ENCODE measurements around the gene BANP. TPM values are rescaled to one million over a fixed set of nuclear protein-coding genes. Genes with fewer than 3 reads are reported as not detected.

BANP gene
- total RNA-seq, 4 donors from 2014 or later: 7.4 to 45.5 (median 20.3) TPM

GRCh38 chr16:87919681-87919994 is 31.6 kb upstream of the BANP start:
- no peaks in the 10 kb centered on the region for H3K4me1 ChIP-seq
- H3K27ac ChIP-seq: no peak overlapping the region
- TF ChIP-seq CTCF (IDR thresholded peaks at IDR 0.05) (no peak), POLR2A (IDR thresholded peaks at IDR 0.05) (no peak)
- intact Hi-C loops (cut with DNase I; ENCODE audit: low total_unique reads): no loop called here
- H3K36me3 ChIP-seq: no peaks in the 10 kb centered on the region
- H3K4me3 ChIP-seq: no peak overlapping the region
- no peaks in the 10 kb centered on the region for H3K27me3 ChIP-seq
- H3K9me3 ChIP-seq: no peaks in the 10 kb centered on the region
- no peak for DNase-seq

GRCh38 chr16:87921236-87921773 is 29.9 kb upstream of the BANP start:
- intact Hi-C loops (cut with DNase I; ENCODE audit: low total_unique reads): no loop called here
- Histone ChIP-seq H3K4me3 (no peak overlapping the region), H3K27me3 (no peaks in the 10 kb centered on the region), H3K9me3 (no peaks in the 10 kb centered on the region), H3K27ac (no peak overlapping the region), H3K4me1 (no peaks in the 10 kb centered on the region), H3K36me3 (no peaks in the 10 kb centered on the region)
- DNase-seq: no peak
- no peak for TF ChIP-seq CTCF (IDR thresholded peaks at IDR 0.05)
- TF ChIP-seq POLR2A (IDR thresholded peaks at IDR 0.05): no peak

- Histone ChIP-seq H3K27me3 (no peaks in the 10 kb centered on the region), H3K27ac (no peak overlapping the region), H3K4me3 (no peak overlapping the region), H3K9me3 (no peaks in the 10 kb centered on the region), H3K36me3 (no peaks in the 10 kb centered on the region), H3K4me1 (no peaks in the 10 kb centered on the region)
- no peak for DNase-seq
- no peak for TF ChIP-seq CTCF (IDR thresholded peaks at IDR 0.05)
- TF ChIP-seq POLR2A (IDR thresholded peaks at IDR 0.05): no peak
- intact Hi-C loops (cut with DNase I; ENCODE audit: low total_unique reads): no loop called here
Measured at GRCh38 chr16:87922250-87922871, 28.9 kb upstream of the BANP start.

GRCh38 chr16:87924041-87924810 is 27.0 kb upstream of the BANP start:
- H3K9me3 ChIP-seq: no peaks in the 10 kb centered on the region
- no peaks in the 10 kb centered on the region for H3K36me3 ChIP-seq
- intact Hi-C loops (cut with DNase I; ENCODE audit: low total_unique reads): no loop called here
- no peak for DNase-seq
- H3K4me1 ChIP-seq: no peaks in the 10 kb centered on the region
- no peak for TF ChIP-seq POLR2A (IDR thresholded peaks at IDR 0.05)
- TF ChIP-seq CTCF (IDR thresholded peaks at IDR 0.05): no peak
- no peak overlapping the region for H3K4me3 ChIP-seq
- H3K27ac ChIP-seq: no peak overlapping the region
- no peaks in the 10 kb centered on the region for H3K27me3 ChIP-seq
